ENCODE measurements around the gene DACH2.

Gene DACH2

DNA sequence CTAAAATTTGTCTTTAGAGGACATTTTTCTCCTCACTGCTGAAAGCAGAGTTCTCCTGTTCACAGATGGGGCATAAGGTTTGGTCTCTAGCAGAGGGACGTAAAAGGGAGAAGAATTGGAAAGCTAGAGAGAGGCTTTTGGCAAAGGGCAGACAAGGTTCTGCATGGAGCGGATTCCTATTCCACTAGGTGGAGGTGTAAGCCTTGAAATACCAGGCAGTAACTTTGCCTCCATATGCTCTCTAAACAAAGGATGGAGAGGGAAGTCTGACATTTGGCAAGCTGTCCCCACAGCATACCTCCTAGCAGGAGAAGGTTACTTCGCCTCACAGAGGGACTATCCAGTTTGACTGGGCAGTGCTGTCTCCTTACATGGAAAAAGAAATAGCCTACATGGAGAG is 174.7 kb downstream of the DACH2 start:
- DNase-seq (ENCODE audit: low read depth) = no peak

- DNase-seq (ENCODE audit: low read depth) = no peak
These were observed 180.9 kb downstream of the DACH2 start for GRCh38 chrX:86329174-86329573.

- no peak for DNase-seq (ENCODE audit: low read depth)
These were observed 200.4 kb downstream of the DACH2 start for GRCh38 chrX:86348669-86349068.

- DNase-seq (ENCODE audit: low read depth) = no peak
These were observed 200.9 kb downstream of the DACH2 start for GRCh38 chrX:86349115-86349514.

- DNase-seq (ENCODE audit: low read depth) = no peak
These were observed 221.8 kb downstream of the DACH2 start for GRCh38 chrX:86369847-86370630.

GRCh38 chrX:86370927-86371326 is 222.7 kb downstream of the DACH2 start:
- no peak for DNase-seq (ENCODE audit: low read depth)

GRCh38 chrX:86379209-86379608 is 231.0 kb downstream of the DACH2 start:
- no peak for DNase-seq (ENCODE audit: low read depth)

GRCh38 chrX:86383681-86384540 is 235.7 kb downstream of the DACH2 start:
- DNase-seq (ENCODE audit: low read depth) = no peak

GRCh38 chrX:86407371-86407770 is 259.1 kb downstream of the DACH2 start:
- DNase-seq (ENCODE audit: low read depth) = no peak

DNA sequence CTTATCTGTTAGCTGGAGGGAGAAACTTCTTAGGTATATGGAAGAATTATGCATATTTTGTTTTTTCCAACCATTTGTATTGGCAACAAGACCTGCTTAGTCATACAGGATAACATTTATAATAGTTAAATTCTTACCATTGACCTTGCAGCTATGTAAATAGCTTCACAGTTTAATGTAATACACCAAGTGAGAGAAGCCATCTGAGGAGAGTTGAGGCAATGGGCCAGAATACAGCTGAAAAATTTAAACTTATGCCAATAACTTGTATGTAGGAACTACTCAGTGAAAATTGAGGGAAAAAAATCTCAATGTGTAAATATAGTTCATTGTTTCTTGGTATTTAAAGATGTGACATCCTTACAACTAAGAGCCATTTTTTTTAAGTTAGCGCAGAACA is 273.5 kb downstream of the DACH2 start:
- DNase-seq (ENCODE audit: low read depth) = no peak

- DNase-seq (ENCODE audit: low read depth) = no peak
These were observed 287.9 kb downstream of the DACH2 start for GRCh38 chrX:86436116-86436515.

DNA sequence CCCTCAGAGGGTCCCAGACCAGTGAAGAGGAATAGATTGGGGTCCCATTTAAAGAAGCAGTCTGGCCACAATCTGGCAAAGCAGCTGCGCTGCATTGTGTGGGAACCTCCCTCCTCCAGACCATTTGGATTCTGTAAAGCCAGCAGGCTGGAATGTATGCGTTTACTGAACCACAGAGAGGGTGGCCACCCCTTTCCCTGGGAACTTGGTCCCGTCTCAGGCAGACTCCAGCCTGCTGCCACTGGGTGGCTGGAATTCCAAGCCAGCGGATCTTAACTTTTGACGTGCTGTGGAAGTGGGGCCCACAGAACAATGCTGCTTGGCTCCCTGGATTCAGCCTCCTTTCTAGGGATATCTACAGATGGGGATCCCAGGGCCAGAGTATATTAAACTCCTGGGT is 307.2 kb downstream of the DACH2 start:
- no peak for DNase-seq (ENCODE audit: low read depth)

DNA sequence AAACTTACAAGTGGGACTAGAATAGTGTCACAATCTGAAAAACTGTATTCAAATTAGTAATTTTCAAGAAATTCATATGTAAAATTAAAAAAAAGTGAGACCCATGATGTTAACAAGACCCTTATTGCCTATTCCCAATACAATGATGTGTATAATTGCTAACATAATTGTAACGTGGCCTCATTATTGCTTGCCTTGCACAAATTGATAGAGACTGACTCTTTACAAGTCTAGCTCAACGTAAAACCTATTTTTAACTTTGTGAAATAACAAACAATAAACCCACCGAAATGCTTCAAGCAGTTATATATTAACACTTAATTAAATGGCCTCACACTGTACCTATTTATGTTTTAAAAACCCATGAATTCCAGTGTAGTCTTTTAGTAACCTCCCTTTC is 312.5 kb downstream of the DACH2 start:
- no peak for DNase-seq (ENCODE audit: low read depth)

GRCh38 chrX:86504297-86504696 is 356.0 kb downstream of the DACH2 start:
- DNase-seq (ENCODE audit: low read depth) = no peak

- no peak for DNase-seq (ENCODE audit: low read depth)
These were observed 359.1 kb downstream of the DACH2 start for GRCh38 chrX:86507331-86507730.

GRCh38 chrX:86579777-86580176 is 431.5 kb downstream of the DACH2 start:
- DNase-seq (ENCODE audit: low read depth) = no peak

GRCh38 chrX:86604607-86605006 is 456.4 kb downstream of the DACH2 start:
- no peak for DNase-seq (ENCODE audit: low read depth)

DNA sequence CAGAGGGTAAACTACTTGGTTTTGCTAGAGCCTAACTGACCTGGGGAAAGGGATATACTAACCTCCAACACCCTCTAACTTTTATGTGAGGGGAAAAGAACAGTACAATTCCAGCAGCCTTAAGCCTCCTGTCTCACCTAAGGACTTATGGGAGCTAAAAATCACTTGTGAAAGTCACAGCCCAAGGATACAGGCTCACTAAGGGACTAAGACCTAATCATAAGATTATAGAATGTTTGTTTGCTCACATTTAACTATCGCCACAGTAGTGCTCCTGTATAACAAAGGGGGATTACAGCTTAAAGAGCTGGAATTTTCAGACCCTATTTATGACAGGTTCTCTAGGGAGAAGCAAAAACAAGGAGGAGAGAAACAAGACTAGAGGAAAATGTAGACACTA is 548.7 kb downstream of the DACH2 start:
- no peak for DNase-seq (ENCODE audit: low read depth)

GRCh38 chrX:86711531-86712180 is 563.4 kb downstream of the DACH2 start:
- no peak for DNase-seq (ENCODE audit: low read depth)

DNA sequence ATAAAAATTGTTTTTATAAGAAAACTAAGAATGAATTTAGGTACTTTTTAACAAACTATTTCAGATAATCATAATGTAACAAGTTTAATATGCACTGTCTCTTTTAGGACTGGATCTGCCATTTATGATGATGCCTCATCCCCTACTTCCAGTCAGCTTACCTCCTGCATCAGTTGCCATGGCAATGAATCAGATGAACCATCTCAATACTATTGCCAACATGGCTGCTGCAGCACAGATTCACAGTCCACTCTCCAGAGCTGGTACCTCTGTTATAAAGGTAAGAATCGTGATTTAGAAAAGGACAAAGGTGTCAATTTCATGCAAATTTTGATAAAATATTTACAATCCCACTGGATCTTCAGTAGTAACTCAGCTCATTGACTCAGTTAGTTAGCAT is 566.2 kb downstream of the DACH2 start:
- DNase-seq (ENCODE audit: low read depth) = no peak

DNA sequence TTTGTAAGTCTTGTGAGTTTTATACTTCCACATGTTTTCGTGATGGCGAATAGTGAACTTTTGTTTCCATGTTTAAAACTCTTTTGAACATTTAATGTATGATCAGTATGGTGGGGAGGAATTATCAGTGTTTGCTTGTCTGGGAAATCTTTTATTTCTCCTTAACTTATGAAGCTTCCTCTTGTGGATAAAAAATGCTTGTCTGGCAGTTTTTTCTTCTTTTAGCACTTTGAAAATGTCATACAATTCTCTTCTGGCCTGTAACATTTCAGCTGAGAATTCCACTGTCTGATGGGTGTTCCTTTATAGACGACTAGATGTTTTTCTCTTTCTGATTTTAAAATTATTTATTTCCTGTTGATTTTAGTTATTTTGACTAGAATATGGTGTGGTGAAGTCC is 576.0 kb downstream of the DACH2 start:
- DNase-seq (ENCODE audit: low read depth) = no peak

- no peak for DNase-seq (ENCODE audit: low read depth)
These were observed 598.8 kb downstream of the DACH2 start for GRCh38 chrX:86747091-86747490.

DNA sequence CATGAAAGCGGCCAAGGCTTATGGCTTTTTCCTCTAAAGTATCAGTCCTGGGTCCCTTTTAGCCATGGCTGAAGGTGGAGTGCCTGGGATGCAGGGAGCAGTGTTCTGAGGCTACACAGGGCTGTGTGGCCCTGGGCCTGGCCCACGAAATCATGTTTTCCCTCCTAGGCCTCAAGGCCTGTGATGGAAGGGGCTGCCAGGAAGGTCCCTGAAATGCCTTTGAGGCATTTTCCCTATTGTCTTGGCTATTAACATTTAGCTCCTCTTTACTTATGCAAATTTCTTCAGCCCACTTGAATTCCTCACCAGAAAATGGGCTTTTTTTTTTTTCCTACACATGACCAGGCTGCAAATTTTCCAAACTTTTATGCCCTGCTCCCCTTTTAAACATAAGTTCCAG is 657.0 kb downstream of the DACH2 start:
- DNase-seq (ENCODE audit: low read depth) = no peak
